AML-193 (cell line): Measurements from ENCODE around the gene EYA3.

Experiments
- DNase-seq, 2 experiments: peaks; one replicate each; lab custom pipeline; 2025; lab: John Stamatoyannopoulos, UW

Gene EYA3

GRCh38 chr1:28088168-28088961, at the start of gene EYA3:
TSS of gene EYA3 (minus strand) at chr1:28088610. CDS start at chr1:28058026, 30,584 bp downstream.
- DNase-seq: peak; percentile 96 to 98

GRCh38 chr1:28136922-28137613, 48.7 kb upstream of the EYA3 start:
- DNase-seq: no peak

GRCh38 chr1:28136169-28136921, 47.9 kb upstream of the EYA3 start:
- DNase-seq: no peak

- DNase-seq: peak; percentile 83 to 84
These were observed 47.2 kb upstream of the EYA3 start for GRCh38 chr1:28135371-28136168.

DNA sequence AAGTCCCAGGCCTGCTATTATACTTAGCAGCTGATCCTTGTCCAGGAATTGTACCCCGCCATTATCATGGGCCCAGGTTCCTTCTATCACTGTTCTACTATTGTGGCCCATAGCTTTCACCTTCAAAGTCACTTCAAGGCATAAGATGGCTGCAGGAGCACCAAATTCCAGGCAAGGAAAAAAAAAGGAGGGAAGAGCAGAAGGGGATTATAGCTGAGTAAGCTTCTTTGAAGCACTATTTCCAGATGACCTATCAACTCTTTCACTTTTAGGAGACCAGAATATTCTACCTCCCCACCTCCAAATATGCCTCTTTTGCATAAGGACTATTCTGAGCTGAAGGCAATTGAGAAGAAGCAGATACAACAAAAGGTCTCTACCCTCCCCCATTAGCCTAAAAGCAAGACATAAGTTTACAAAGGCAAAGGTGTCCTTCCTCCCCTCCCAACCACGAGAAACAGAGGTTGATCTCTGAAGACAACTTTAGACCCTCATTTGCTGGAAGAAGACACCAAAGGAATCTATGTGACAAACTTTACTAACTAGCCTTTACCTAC, 46.3 kb upstream of the EYA3 start:
- DNase-seq: no peak

GRCh38 chr1:28132171-28133167, 44.1 kb upstream of the EYA3 start:
- DNase-seq: peak; percentile 31 to 56

GRCh38 chr1:28130901-28131300, 42.5 kb upstream of the EYA3 start:
- DNase-seq: no peak

- no peak for DNase-seq
These were observed 40.7 kb upstream of the EYA3 start for GRCh38 chr1:28129150-28129549.

- DNase-seq: peak; percentile 41 to 44
These were observed 39.3 kb upstream of the EYA3 start for GRCh38 chr1:28127617-28128257.

DNA sequence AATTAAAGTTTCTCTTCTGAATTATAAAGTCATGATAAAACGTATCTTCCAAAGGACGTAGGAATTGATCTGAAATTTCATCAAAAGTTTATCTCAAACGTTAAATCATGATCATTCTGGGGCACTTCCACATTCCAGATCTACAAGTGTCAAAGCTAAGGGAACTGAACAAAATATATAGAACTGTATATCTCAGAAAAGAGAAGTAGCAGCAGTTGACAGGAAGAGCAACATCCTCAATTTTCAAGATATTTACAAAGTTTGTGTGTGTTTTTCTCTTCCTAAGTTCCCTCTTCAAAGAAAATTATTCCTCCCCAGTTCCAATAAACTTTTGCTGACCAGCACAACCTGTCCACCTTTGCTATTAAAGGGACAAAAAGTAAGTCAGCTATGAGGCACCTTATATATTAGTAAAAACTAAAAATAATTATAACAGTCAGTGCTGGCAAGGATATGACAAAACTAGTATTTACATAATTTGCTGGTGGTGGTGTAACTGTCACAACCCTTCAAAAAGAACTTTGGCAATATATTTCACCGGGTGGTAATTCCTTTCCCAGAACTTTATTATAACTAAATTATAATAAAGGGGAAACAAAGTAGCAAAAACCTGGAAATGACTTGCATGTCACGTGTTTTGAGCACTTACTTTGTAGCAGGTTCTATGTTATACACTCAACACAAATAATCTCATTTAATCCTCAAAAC, 38.5 kb upstream of the EYA3 start:
- peak; percentile 87 to 89 for DNase-seq

GRCh38 chr1:28126212-28126611, 37.8 kb upstream of the EYA3 start:
- DNase-seq: no peak

DNA sequence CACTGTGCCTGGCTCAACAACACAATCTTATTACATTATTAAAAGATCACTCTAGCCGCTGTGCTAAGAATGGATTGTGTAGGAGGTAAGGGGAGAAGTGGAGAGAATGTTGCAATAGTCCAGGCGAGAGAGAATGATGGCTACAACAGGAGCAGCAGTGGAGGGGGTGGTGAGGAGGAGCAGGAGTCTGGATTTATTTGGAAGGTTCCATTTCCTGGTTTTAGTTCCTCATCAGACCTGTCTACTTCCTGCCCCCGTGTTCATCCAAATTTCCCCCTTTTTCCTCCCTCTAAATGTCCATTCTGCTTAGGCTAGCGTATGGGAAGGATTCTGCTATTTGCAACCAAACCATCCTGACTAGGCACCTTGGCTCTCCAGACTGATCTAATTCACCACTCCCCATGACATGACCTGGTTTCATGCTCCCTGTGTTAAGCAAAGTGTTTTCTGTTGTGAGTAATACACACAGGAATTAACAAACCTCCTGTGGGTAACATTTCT, 35.1 kb upstream of the EYA3 start:
- DNase-seq: peak; percentile 49 to 52

GRCh38 chr1:28122183-28122582, 33.8 kb upstream of the EYA3 start:
- DNase-seq: no peak

GRCh38 chr1:28119556-28119955, 31.1 kb upstream of the EYA3 start:
- DNase-seq: no peak

- no peak for DNase-seq
These were observed 30.4 kb upstream of the EYA3 start for GRCh38 chr1:28118640-28119307.

DNA sequence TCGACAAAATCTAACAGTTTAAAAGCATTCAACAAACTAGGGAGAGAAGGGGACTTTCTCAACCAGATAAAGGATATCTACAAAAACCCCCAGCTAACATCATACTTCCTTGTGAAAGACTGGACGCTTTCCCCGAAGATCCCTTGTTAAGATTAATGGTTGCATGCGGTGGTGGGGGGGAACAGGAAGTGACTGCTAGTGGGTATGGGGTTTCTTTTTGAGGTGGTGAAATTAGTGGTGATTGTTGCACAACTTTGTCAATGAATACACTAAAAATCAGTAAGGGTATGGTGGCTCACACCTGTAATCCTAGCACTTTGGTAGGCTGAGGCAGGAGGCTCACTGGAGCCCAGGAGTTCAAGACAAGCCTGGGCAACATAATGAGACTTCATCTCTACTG, 26.9 kb upstream of the EYA3 start:
- peak; percentile 89 to 93 for DNase-seq

DNA sequence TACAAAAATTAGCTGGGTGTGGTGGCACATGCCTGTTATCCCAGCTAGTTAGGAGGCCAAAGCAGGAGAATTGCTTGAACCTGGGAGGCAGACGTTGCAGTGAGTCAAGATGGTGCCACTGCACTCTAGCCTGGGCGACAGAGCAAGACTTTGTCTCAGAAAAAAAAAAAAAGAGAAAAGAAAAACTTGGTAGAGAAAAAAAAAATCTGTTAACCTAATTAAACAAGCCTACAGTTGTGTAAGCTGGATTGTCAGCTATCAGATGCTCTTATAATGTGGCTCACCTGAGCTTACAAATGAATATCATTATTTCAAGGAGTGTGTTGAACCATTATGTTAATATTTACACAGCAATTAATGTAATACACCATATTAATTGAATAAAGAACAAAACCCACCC, 26.4 kb upstream of the EYA3 start:
- no peak for DNase-seq

- no peak for DNase-seq
These were observed 24.8 kb upstream of the EYA3 start for GRCh38 chr1:28113242-28113572.
